Activated CD4-positive, alpha-beta T cell treated with anti-CD3 and anti-CD28 coated beads for 1 hour (primary cell): ENCODE data around the gene ATP6V1E1.

Experiments
- DNase-seq: peaks from one replicate; pipeline ENCODE4 v3.0.0-alpha.2; 2020

The ATP6V1E1 gene

GRCh38 chr22:17633217-17633997 is 4.9 kb upstream of the ATP6V1E1 start:
- no peak for DNase-seq

DNA sequence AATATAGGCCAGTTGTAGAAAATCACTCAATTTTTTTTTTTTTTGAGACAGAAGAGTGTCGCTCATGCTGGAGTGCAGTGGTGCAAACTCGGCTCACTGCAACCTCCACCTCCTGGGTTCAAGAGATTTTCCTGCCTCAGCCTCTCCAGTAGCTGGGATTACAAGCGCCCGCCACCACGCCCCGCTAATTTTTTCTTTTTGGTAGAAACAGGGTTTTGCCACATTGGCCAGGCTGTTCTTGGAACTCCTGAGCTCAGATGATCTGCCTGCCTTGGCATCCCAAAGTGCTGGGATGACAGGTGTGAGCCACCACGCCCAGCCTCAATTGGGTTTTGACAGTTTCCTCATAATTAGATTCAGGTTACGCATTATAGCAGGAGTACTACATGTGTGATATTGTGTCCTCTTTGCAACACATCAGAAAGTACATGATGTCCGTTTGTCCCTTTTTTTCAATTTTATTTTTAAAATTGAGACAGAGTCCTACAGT is 2.6 kb upstream of the ATP6V1E1 start:
- no peak for DNase-seq

GRCh38 chr22:17629641-17630040 is 1.1 kb upstream of the ATP6V1E1 start:
- no peak for DNase-seq

DNA sequence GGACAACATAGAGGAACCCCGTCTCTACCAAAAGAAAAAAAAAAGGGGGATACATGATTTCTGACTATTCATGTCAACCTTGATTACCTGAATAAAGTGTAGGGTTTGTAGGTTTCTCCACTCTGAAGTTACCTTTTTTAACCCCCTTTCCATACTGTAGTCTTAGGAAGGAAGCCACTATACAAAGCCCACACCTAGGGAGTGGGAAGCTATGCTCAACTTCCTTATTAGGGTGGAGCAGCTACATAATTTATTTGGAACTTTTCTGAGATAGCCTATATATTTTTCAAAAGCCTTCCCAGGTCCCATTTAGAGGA is 582 bp upstream of the ATP6V1E1 start:
- no peak for DNase-seq

DNA sequence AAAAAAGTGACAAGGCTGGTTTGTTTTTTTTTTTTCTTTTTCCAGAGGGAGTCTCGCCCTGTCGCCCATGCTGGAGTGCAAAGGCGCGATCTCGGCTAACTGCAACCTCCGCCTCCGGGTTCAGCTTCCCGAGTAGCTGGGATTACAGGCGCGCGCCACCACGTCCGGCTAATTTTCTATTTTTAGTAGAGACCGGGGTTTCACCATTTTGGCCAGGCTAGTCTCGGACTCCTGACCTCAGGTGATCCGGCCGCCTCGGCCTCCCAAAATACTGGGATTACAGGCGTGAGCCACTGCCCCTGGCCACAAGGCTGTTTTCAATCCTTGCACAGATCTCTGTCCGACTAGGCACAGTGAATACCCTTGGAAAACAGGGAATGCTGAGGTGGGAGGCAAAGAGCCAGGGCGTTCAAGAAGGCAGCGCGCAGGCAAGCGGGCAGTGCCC is 566 bp downstream of the ATP6V1E1 start:
- DNase-seq: no peak

DNA sequence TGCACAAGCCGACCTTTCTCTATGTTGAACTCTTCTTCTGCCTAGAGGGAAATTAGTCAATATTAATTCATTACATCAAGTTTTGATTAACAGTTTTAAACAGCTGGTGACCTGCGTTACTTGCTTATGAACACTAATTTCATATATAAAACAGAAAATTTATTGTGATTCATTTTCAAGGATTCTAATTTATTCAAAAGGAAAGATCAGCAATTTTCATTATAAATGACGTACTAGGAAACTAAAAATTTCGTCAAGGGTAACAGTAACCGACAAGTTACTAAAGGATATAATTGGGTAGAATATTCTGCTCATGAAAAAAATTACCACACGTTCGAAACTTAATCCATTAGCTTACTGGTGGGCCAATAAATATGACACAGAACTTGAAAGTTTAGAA is 15.3 kb downstream of the ATP6V1E1 start:
- no peak for DNase-seq

- no peak for DNase-seq
These were observed 16.5 kb downstream of the ATP6V1E1 start for GRCh38 chr22:17612057-17612456.

GRCh38 chr22:17607891-17608521 is 20.5 kb downstream of the ATP6V1E1 start:
- DNase-seq: no peak

DNA sequence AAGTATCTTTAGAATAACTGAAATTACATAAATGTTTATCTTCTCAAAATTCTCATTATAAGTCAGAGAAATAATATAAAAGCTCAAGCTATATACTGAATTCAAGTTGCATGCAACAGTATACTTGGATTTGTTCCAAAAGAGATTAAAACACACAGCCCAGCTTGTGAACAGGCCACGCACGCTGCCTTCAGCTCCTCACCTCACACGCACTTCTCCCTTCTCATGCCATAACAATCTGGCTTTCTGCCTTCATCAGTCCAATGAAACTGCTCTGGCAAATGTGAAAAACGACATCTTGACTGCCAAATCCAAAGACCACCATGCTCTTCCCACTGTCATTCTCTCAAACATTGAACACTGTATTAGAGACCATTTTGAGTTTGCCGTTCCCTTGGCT is 22.1 kb downstream of the ATP6V1E1 start:
- DNase-seq: no peak

DNA sequence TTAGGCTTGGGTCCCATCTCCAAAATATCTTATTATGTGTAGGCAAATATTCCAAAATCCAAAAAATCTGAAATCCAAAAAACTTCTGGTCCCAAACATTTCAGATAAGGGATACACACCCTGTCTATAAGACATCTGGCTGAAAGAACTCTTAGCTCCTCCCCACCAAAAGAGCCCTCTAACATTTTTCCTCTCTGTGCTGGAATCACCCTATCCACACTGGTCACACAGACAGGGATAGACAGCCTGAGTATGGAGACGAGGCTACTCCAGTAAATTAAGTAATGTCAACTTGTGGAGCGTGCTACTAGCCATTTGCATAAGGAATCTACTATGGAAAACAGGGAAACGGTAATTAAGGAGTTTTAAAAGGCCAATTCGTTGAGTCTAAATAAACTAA is 24.9 kb downstream of the ATP6V1E1 start:
- DNase-seq: no peak

DNA sequence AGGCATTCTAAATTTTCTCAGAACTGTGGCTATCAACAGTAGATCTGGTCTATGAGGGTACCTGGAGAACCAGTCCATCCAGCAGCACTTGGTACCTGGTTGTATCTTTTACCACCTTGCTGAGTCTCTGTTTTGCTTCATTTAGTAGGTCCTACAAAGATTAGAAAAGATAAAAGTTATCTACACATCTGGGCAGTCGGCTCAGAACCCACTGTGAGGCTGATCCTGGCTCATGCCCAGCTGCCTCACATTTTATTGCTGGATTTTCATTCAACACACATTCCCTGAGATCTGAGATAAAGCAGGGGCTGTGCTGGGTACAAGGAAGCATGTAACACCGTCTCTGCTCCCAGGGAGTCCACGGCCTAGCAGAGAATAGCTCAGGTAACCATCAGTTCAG is 27.5 kb downstream of the ATP6V1E1 start:
- DNase-seq: no peak

- no peak for DNase-seq
These were observed 30.2 kb downstream of the ATP6V1E1 start for GRCh38 chr22:17598318-17598717.

GRCh38 chr22:17597217-17597616 is 31.3 kb downstream of the ATP6V1E1 start:
- no peak for DNase-seq

GRCh38 chr22:17596226-17596625 is 32.3 kb downstream of the ATP6V1E1 start:
- DNase-seq: no peak

- DNase-seq: no peak
These were observed 36.3 kb downstream of the ATP6V1E1 start for GRCh38 chr22:17592201-17592600.

DNA sequence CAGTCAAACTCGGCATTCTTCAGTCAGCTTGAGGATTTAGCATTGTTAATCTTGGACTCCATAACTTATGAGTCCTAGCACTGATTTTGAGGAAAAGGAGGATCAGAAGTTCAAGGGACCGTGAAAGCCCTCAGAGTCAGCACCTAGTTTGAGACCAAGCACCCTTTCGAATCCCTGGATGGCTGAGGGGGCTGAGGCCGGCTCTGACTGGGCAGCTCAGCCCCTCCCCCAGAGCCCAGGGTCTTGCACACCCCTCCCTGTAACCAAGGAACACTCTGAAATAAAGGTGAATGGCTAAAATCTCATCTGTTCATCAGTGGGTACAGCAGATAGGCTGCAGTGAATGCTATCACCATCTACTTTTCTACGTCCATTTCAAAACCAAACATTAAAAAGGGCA is 38.0 kb downstream of the ATP6V1E1 start:
- no peak for DNase-seq

DNA sequence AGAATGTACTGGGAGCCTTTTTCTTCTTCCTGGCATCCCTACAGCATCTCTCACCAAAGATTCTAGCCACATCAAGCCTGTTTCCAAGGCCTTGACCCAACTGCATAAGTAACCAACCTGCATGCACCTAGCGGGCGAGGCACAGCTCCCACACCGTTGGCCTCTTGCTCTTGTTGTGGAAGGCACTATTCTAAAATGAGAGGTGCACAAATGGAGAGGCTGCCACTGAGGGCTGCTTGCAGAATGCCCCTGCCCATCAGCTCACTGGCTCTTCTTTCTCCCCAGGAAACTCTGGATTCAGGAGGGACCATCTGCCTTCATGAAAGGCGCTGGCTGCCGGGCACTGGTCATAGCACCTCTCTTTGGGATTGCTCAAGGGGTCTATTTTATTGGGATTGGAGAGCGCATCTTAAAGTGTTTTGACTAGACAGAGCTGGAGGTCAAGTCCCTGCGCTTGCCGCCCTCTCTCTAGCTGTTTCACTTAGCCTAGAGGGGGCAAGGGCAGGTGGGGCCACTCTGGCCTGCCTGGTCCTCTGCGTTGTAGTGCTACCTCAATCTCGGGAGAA is 38.7 kb downstream of the ATP6V1E1 start:
- DNase-seq: no peak

DNA sequence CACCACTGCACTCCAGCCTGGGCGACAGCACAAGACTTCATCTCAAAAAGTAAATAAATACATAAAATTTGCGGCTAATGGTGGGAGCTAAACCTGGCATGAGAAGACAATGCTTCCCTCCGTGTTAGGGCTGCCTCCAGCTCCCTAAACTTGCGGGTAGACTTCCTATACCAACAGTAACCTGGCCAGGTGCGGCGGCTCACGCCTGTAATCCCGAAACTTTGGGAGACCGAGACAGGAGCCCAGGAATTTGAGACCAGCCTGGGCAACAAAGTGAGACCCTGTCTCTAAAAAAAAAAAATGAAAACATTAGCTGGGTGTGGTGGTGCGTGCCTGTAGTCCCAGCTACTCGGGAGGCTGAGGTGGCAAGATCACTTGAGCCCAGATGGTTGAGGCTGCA is 39.9 kb downstream of the ATP6V1E1 start:
- DNase-seq: no peak

GRCh38 chr22:17587629-17588028 is 40.9 kb downstream of the ATP6V1E1 start:
- DNase-seq: no peak

DNA sequence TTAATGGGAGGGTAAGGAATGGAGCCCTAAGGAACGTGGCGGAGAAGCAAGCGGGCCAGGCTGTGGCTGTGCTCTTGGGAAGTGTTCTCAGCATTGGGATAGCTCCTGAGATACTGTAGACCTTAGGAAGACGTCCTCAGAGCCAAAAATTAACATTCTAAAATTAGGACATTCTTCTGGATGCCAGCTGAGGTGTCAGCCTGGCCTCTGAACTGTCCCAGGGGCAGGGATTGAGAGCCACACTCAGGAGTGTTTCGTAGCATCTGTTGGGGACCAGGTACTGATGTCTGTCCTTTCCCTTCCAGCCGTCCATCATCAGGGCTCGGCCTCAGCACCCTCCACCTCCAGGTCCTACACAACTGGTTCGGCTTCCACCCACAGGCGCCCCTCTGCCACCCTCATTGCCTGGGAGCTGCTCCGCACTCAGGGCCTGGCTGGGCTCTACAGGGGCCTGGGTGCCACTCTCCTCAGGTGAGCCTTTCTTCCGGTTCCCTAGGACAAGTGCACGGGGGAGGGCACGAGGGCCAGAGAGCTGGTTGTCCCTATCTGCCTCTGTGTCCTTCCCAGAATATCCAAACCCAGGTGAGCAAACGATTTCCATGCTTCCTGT is 41.6 kb downstream of the ATP6V1E1 start:
- DNase-seq: no peak

DNA sequence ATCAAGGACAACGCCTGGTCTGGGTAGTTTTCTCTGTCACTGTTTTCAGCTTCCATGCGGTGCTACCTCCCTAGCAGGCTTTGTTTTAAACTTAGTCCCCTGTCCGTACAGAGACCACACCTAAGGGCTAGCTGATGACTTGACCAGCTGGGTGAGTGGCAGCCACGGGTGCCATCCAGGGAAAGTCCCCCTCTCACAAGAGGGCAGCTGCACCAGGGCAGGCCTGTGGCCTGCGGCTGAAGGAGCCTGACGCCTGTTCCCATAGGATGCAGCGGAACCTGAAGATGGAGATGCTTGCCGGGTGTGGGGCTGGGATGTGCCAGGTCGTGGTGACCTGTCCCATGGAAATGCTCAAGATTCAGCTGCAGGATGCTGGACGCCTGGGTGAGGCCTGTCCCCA is 45.4 kb downstream of the ATP6V1E1 start:
- DNase-seq: no peak

- no peak for DNase-seq
These were observed 46.9 kb downstream of the ATP6V1E1 start for GRCh38 chr22:17581631-17582030.

- no peak for DNase-seq
These were observed 47.5 kb downstream of the ATP6V1E1 start for GRCh38 chr22:17581056-17581455.
